ENCODE results near the gene COL5A1.

Gene COL5A1

DNA sequence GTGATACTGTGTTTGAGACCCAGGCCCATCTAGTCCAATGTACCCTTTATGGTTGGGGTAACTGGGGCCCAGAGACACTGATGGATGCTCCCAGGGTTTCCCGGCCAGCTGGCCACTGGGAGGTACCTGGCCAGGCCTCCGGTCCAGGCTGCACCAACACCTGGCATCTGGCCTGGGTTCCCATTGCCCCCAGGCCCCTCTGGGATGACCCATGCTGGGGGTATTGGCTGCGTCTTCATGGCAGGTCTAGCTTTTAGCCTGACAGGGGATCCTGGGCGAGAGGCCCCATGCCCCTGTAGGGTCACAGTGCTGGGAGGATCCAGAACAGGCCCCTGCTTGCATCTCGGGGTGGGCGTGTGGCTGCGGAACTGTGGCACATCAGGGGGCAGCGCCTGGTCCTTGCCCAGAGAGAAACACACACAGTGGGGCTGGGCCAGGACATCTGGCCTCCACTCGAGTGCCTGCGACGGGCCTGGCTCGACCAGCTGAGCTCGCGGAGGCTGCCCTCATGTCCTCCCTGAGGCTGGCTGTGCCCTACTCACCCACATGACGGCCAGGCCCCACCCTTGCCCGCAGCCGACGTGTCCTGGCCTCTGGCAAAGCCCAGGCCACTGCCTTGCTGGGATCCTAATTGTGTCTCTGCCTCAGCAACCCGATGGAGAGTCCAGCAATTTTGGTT, 21.5 kb upstream of the COL5A1 start:
- no peaks in the 10 kb centered on the region for H3K27me3 ChIP-seq (ENCODE audit: control insufficient read depth, insufficient read depth, low read length)
- no peak overlapping the region for H3K27ac ChIP-seq (ENCODE audit: low read length)
- no peak overlapping the region for H3K4me3 ChIP-seq (ENCODE audit: low read length)
- no CpG with 5 or more reads among the region's 19 CpGs for WGBS (ENCODE audit: insufficient coverage, insufficient read length)
- no peaks in the 10 kb centered on the region for H3K9me3 ChIP-seq (ENCODE audit: control insufficient read depth, insufficient read depth, low read length)
- H3K4me1 ChIP-seq (ENCODE audit: control insufficient read depth, insufficient read depth, low read length) = no peaks in the 10 kb centered on the region; the same call in 1 of the 2 replicates
- no peaks in the 10 kb centered on the region; the same call in 1 of the 2 replicates for H3K36me3 ChIP-seq (ENCODE audit: control insufficient read depth, insufficient read depth, low read length)
- no peak for DNase-seq (ENCODE audit: low read depth, low spot score)

DNA sequence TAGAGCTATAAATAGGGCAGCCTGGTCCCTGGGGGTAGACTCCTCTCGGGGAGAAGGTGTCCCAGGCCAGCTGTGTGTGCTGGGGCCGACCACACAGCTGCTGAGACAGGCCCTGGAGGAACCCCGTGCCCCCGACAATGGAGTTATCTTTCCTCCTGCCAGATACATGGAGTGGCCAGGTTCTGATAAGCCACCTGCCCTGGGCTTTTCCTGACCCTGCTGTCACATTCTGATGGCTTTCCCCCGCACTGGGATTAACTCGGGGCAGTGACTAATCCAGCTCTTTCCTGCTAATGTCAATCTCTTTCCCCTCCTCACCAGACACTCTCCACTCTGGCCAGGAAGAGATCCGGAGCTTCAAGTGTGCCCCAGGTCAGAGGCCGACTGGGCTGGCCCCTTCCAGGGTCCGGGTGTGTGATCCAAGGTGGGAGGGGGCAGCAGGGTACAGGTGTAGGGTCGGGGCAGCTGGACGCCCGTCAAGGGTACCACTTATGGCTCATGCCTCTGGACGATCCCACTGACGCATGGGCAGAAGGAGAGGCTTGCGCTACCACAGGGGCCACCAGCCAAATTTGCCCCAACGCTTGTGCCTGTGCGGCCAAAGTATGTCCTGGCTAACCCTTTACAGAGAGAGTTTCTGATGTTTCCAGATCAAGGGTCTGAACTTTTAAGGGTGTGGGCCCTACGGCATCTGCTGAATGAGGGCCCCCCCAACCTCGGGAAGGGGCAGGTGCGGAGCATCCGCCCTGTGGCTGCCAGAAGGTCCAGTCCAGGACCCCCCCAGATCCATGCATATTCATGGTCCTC, 20.6 kb upstream of the COL5A1 start:
- Histone ChIP-seq H3K27ac (ENCODE audit: low read length) (no peak overlapping the region), H3K27me3 (ENCODE audit: control insufficient read depth, insufficient read depth, low read length) (no peaks in the 10 kb centered on the region), H3K9me3 (ENCODE audit: control insufficient read depth, insufficient read depth, low read length) (no peaks in the 10 kb centered on the region), H3K36me3 (ENCODE audit: control insufficient read depth, insufficient read depth, low read length) (no peaks in the 10 kb centered on the region; the same call in 1 of the 2 replicates), H3K4me1 (ENCODE audit: control insufficient read depth, insufficient read depth, low read length) (no peaks in the 10 kb centered on the region; the same call in 1 of the 2 replicates), H3K4me3 (ENCODE audit: low read length) (no peak overlapping the region)
- no peak for DNase-seq (ENCODE audit: low read depth, low spot score)
- no CpG with 5 or more reads among the region's 21 CpGs for WGBS (ENCODE audit: insufficient coverage, insufficient read length)

DNA sequence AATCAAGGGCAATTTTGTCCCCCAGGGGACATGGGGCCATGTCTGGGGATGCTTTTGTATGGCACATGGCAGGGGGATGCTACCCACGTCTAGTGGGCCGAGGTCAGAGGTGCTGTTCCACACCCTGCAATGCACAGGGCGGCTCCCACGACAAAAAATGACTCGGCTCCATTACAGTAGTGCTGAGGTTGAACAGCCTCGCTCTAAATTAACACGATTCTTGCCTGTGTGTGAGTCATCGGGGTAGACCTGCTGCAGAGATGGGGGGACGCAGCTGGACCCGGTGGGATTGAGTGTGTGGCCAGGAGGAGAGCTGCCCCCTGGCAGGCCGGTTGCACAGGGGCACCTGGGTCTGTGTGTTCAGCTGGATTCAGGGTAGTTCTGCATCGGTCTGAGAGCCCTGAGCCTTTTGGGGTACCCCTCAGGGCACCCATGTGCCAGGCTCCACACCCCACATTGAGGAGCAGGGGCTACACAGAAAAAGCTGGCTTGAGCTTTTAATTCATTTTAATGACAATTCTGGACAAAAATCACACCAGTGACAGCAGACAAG, 20.0 kb upstream of the COL5A1 start:
- Histone ChIP-seq H3K4me3 (ENCODE audit: low read length) (no peak overlapping the region), H3K4me1 (ENCODE audit: control insufficient read depth, insufficient read depth, low read length) (peaks cover 2% of the 10 kb centered on the region; the same call in 1 of the 2 replicates), H3K36me3 (ENCODE audit: control insufficient read depth, insufficient read depth, low read length) (no peaks in the 10 kb centered on the region; the same call in 1 of the 2 replicates), H3K27me3 (ENCODE audit: control insufficient read depth, insufficient read depth, low read length) (no peaks in the 10 kb centered on the region), H3K9me3 (ENCODE audit: control insufficient read depth, insufficient read depth, low read length) (no peaks in the 10 kb centered on the region), H3K27ac (ENCODE audit: low read length) (no peak overlapping the region)
- no peak for DNase-seq (ENCODE audit: low read depth, low spot score)
- no CpG with 5 or more reads among the region's 12 CpGs for WGBS (ENCODE audit: insufficient coverage, insufficient read length)

GRCh38 chr9:134622896-134623257, 18.7 kb upstream of the COL5A1 start:
- WGBS (ENCODE audit: insufficient coverage, insufficient read length) = no CpG with 5 or more reads among the region's 6 CpGs
- Histone ChIP-seq H3K27ac (ENCODE audit: low read length) (no peak overlapping the region), H3K9me3 (ENCODE audit: control insufficient read depth, insufficient read depth, low read length) (no peaks in the 10 kb centered on the region), H3K4me3 (ENCODE audit: low read length) (no peak overlapping the region), H3K27me3 (ENCODE audit: control insufficient read depth, insufficient read depth, low read length) (no peaks in the 10 kb centered on the region), H3K36me3 (ENCODE audit: control insufficient read depth, insufficient read depth, low read length) (no peaks in the 10 kb centered on the region; the same call in 1 of the 2 replicates), H3K4me1 (ENCODE audit: control insufficient read depth, insufficient read depth, low read length) (peaks cover 2% of the 10 kb centered on the region; the same call in 1 of the 2 replicates)
- DNase-seq (ENCODE audit: low read depth, low spot score) = no peak

DNA sequence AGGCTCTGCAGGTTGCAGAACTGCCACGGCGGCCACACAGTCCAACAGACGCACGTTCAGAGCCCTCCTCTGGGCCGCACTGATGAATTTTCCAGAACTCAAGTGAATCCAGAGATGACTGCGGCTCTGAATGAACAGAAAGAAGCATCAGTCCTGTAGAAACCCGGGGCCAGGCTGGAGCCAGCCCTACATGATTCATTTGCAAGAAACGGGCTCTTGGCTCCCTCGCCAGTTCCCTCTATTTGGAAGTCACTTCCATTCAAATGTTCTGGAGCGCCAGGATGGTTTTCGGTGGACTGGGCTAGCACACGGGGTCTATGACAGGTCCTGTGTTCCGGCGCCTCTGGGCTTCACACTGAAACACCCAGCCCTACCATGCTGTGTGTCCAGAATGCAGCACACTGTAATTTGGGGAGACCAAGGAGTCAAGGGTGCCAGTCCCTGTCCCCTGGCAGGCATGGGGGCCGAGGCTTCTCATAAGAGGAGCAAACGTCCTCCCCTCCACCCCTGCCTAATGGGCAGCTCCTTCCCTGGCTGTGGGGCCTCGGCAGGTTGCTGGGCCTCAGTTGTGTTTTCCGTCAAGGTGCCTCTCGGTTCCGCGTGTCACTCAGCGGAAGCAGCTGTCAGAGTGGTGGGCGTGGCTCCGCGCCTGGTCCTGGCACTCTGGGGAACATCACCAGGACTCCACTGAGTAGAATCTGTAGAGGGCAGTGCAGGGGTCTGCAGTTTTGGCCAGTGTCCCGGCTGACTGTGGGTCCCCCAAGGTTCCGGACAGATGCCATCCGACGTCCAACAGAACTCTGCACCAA, 18.1 kb upstream of the COL5A1 start:
- no CpG with 5 or more reads among the region's 29 CpGs for WGBS (ENCODE audit: insufficient coverage, insufficient read length)

DNA sequence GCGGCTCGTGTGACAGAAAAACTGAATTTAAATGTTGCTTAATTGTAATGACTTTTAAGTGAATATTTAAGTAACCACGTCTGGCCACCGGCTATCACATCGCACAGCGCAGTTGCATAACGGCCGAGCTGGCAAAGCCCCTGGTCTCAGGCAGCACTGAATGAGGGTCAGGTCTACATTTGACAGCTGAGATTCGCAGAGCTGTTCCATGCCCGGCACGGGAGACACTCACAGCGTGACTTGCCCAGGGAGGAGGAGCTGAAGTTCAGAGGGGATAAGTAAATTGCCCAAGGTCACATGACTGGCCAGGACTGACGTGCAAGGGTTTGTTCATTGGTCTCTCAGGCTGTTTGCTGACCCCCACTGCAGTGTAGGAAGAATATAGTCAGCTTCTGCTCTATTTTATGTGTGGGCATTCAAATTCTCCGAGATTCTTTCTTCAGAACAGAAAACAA, 17.4 kb upstream of the COL5A1 start:
- peaks cover 2% of the 10 kb centered on the region; the same call in 1 of the 2 replicates for H3K4me1 ChIP-seq (ENCODE audit: control insufficient read depth, insufficient read depth, low read length)
- H3K27me3 ChIP-seq (ENCODE audit: control insufficient read depth, insufficient read depth, low read length) = no peaks in the 10 kb centered on the region
- WGBS (ENCODE audit: insufficient coverage, insufficient read length) = no CpG with 5 or more reads among the region's 14 CpGs
- no peaks in the 10 kb centered on the region; the same call in 1 of the 2 replicates for H3K36me3 ChIP-seq (ENCODE audit: control insufficient read depth, insufficient read depth, low read length)
- H3K9me3 ChIP-seq (ENCODE audit: control insufficient read depth, insufficient read depth, low read length) = no peaks in the 10 kb centered on the region
- no peak for DNase-seq (ENCODE audit: low read depth, low spot score)
- H3K4me3 ChIP-seq (ENCODE audit: low read length) = no peak overlapping the region
- no peak overlapping the region for H3K27ac ChIP-seq (ENCODE audit: low read length)

More for the DNA sequence above, 18.1 kb upstream of the COL5A1 start:
- no peaks in the 10 kb centered on the region for H3K9me3 ChIP-seq (ENCODE audit: control insufficient read depth, insufficient read depth, low read length)
- no peak for DNase-seq (ENCODE audit: low read depth, low spot score)
- no peak overlapping the region for H3K27ac ChIP-seq (ENCODE audit: low read length)
- H3K36me3 ChIP-seq (ENCODE audit: control insufficient read depth, insufficient read depth, low read length) = no peaks in the 10 kb centered on the region; the same call in 1 of the 2 replicates
- no peaks in the 10 kb centered on the region for H3K27me3 ChIP-seq (ENCODE audit: control insufficient read depth, insufficient read depth, low read length)
- peaks cover 2% of the 10 kb centered on the region; the same call in 1 of the 2 replicates for H3K4me1 ChIP-seq (ENCODE audit: control insufficient read depth, insufficient read depth, low read length)
- H3K4me3 ChIP-seq (ENCODE audit: low read length) = no peak overlapping the region

- no peak for DNase-seq (ENCODE audit: low read depth, low spot score)
- no peaks in the 10 kb centered on the region for H3K27me3 ChIP-seq (ENCODE audit: control insufficient read depth, insufficient read depth, low read length)
These were observed 16.9 kb upstream of the COL5A1 start for GRCh38 chr9:134624621-134625181.

GRCh38 chr9:134625361-134626068, 16.1 kb upstream of the COL5A1 start:
- H3K4me1 ChIP-seq (ENCODE audit: control insufficient read depth, insufficient read depth, low read length) = peaks cover 2% of the 10 kb centered on the region; the same call in 1 of the 2 replicates
- H3K4me3 ChIP-seq (ENCODE audit: low read length) = no peak overlapping the region
- H3K27me3 ChIP-seq (ENCODE audit: control insufficient read depth, insufficient read depth, low read length) = no peaks in the 10 kb centered on the region
- H3K9me3 ChIP-seq (ENCODE audit: control insufficient read depth, insufficient read depth, low read length) = no peaks in the 10 kb centered on the region
- H3K36me3 ChIP-seq (ENCODE audit: control insufficient read depth, insufficient read depth, low read length) = no peaks in the 10 kb centered on the region
- no CpG with 5 or more reads among the region's 22 CpGs for WGBS (ENCODE audit: insufficient coverage, insufficient read length)
- no peak for DNase-seq (ENCODE audit: low read depth, low spot score)
- no peak overlapping the region for H3K27ac ChIP-seq (ENCODE audit: low read length)

More at GRCh38 chr9:134624621-134625181, 16.9 kb upstream of the COL5A1 start:
- Histone ChIP-seq H3K9me3 (ENCODE audit: control insufficient read depth, insufficient read depth, low read length) (no peaks in the 10 kb centered on the region), H3K4me3 (ENCODE audit: low read length) (no peak overlapping the region), H3K4me1 (ENCODE audit: control insufficient read depth, insufficient read depth, low read length) (peaks cover 2% of the 10 kb centered on the region; the same call in 1 of the 2 replicates), H3K36me3 (ENCODE audit: control insufficient read depth, insufficient read depth, low read length) (no peaks in the 10 kb centered on the region; the same call in 1 of the 2 replicates), H3K27ac (ENCODE audit: low read length) (no peak overlapping the region)
- WGBS (ENCODE audit: insufficient coverage, insufficient read length) = no CpG with 5 or more reads among the region's 7 CpGs

GRCh38 chr9:134626069-134626423, 15.6 kb upstream of the COL5A1 start:
- Histone ChIP-seq H3K27me3 (ENCODE audit: control insufficient read depth, insufficient read depth, low read length) (no peaks in the 10 kb centered on the region), H3K9me3 (ENCODE audit: control insufficient read depth, insufficient read depth, low read length) (no peaks in the 10 kb centered on the region), H3K4me1 (ENCODE audit: control insufficient read depth, insufficient read depth, low read length) (peaks cover 2% of the 10 kb centered on the region; the same call in 1 of the 2 replicates), H3K4me3 (ENCODE audit: low read length) (no peak overlapping the region), H3K27ac (ENCODE audit: low read length) (no peak overlapping the region), H3K36me3 (ENCODE audit: control insufficient read depth, insufficient read depth, low read length) (no peaks in the 10 kb centered on the region)
- no CpG with 5 or more reads among the region's 7 CpGs for WGBS (ENCODE audit: insufficient coverage, insufficient read length)
- no peak for DNase-seq (ENCODE audit: low read depth, low spot score)

Data from iPS DF 6.9 (cell line).